ENCODE data around the gene CCND1. TPM values are rescaled to one million over a fixed set of nuclear protein-coding genes. Genes with fewer than 3 reads are reported as not detected.

The CCND1 gene
- total and polyA plus RNA-seq, 9 of the 15 experiments (the other 6 are each of a cell fraction or from before 2014, with no cell fraction given): 0.04 to 23.3 (median 3.8) TPM

DNA sequence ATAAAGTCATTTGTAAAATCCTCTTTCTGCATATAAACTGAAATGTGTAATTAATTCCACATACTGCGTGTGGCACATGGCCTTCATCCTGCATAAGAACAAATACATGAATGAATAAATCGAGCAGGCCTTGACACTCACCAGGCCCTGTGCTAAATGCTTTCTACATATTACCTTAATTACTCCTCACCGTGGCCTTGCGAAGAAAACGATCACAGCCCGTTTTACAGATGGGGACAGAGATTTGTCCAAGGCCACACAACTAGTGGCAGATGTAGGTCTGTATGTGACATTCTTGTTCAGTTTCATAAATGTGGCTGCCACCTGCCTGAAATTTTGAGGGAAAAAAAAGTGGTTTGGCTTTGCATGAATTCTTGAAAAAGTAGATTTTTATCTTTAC, 5.8 kb upstream of the CCND1 start:
- intact Hi-C loops (cut with micrococcal nuclease): no loop called here
- Histone ChIP-seq H3K36me3 (ENCODE audit: control insufficient read depth, insufficient read depth, low read length) (no peaks in the 10 kb centered on the region), H3K4me3 (no peak overlapping the region), H3K27ac (ENCODE audit: extremely low read depth, low read depth, low read length) (no peak overlapping the region), H2AFZ (ENCODE audit: low read depth, low read length) (no peak overlapping the region), H4K20me1 (replicated peaks; ENCODE audit: control insufficient read depth, insufficient read depth, low read length) (no peaks in the 10 kb centered on the region), H3K27me3 (ENCODE audit: control insufficient read depth in 2 of 2, insufficient read depth in 2 of 2, low read length in 2 of 2) (peaks cover 12 to 19% of the 10 kb centered on the region in 2 experiments), H3K9me3 (replicated peaks; ENCODE audit: control insufficient read depth, insufficient read depth, low read depth, low read length) (no peaks in the 10 kb centered on the region), H3K4me1 (replicated peaks in 1 of 2; ENCODE audit: control insufficient read depth in 2 of 2, insufficient read depth in 2 of 2, low read length in 2 of 2) (peaks cover 4 to 20% of the 10 kb centered on the region in 2 experiments; a peak in 2 of 5 replicates), H3K9me1 (ENCODE audit: control insufficient read depth, insufficient read depth, low read length) (no peaks in the 10 kb centered on the region), H3K79me2 (ENCODE audit: control insufficient read depth, insufficient read depth, low read length) (no peaks in the 10 kb centered on the region), H3K4me2 (ENCODE audit: insufficient read depth, low read length) (no peak overlapping the region), H3K9ac (ENCODE audit: insufficient read depth in 1 of 2, low read depth in 2 of 2, low read length in 2 of 2) (no peak overlapping the region)
- ATAC-seq (no peak), DNase-seq (ENCODE audit: extremely low read depth in 1 of 4, low spot score in 3 of 4) (no peak), FAIRE-seq (no peak)
- TF ChIP-seq ZKSCAN8 (CRISPR knock-in tag; IDR thresholded peaks at IDR 0.05): no peak
- TF ChIP-seq, protein P1, sequence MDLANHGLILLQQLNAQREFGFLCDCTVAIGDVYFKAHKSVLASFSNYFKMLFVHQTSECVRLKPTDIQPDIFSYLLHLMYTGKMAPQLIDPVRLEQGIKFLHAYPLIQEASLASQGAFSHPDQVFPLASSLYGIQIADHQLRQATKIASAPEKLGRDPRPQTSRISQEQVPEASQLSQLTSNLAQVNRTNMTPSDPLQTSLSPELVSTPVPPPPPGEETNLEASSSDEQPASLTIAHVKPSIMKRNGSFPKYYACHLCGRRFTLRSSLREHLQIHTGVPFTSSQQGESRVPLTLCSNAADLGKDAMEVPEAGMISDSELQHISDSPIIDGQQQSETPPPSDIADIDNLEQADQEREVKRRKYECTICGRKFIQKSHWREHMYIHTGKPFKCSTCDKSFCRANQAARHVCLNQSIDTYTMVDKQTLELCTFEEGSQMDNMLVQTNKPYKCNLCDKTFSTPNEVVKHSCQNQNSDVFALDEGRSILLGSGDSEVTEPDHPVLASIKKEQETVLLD (IDR thresholded peaks at IDR 0.05): no peak
- TF ChIP-seq PTBP1 (IDR thresholded peaks at IDR 0.05; ENCODE audit: low read depth, low read length): no peak
- TF ChIP-seq, protein P2, sequence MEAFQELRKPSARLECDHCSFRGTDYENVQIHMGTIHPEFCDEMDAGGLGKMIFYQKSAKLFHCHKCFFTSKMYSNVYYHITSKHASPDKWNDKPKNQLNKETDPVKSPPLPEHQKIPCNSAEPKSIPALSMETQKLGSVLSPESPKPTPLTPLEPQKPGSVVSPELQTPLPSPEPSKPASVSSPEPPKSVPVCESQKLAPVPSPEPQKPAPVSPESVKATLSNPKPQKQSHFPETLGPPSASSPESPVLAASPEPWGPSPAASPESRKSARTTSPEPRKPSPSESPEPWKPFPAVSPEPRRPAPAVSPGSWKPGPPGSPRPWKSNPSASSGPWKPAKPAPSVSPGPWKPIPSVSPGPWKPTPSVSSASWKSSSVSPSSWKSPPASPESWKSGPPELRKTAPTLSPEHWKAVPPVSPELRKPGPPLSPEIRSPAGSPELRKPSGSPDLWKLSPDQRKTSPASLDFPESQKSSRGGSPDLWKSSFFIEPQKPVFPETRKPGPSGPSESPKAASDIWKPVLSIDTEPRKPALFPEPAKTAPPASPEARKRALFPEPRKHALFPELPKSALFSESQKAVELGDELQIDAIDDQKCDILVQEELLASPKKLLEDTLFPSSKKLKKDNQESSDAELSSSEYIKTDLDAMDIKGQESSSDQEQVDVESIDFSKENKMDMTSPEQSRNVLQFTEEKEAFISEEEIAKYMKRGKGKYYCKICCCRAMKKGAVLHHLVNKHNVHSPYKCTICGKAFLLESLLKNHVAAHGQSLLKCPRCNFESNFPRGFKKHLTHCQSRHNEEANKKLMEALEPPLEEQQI (IDR thresholded peaks at IDR 0.05): no peak
- no peak for TF ChIP-seq OTX1 (CRISPR knock-in tag; IDR thresholded peaks at IDR 0.05)
- no peak for TF ChIP-seq KDM1A (IDR thresholded peaks at IDR 0.05)
- ChIA-PET POLR2A (interaction anchor here (0.5 to 0.7 kb wide), 2 partner anchors 349 to 601 kb away, joined by 3 read pairs; no protein-coding TSS in a partner anchor), CTCF (ENCODE audit: low intra/inter-chr PET ratio) (no interaction called here)
- WGBS (ENCODE audit: insufficient coverage, low coverage, missing lambda C conversion rate): 31% methylated on average over 6 of the region's 6 CpGs
- BruUV-seq (replicated peaks): no TSS peak
- in situ Hi-C loops (cut with MboI): no loop called here
